Stimulated activated naive CD8-positive, alpha-beta T cell treated with anti-CD3 and anti-CD28 coated beads, Interleukin-15, Interleukin-2, amounts not matched to agents 100 ng/mL and 50 ng/mL, for 24 hours (primary cell): ENCODE measurements around the gene HTR4.

Experiments
- H3K27ac Mint-ChIP-seq: one replicate; pipeline ENCODE4 v1.8.0; 2021; ENCODE audit warnings: mild to moderate bottlenecking, mixed read lengths
- H3K27me3 Mint-ChIP-seq: one replicate; pipeline ENCODE4 v1.8.0; 2021; ENCODE audit warnings: mixed read lengths
- H3K36me3 Mint-ChIP-seq: one replicate; pipeline ENCODE4 v1.8.0; 2021; ENCODE audit warnings: low read depth, mixed read lengths
- H3K4me1 Mint-ChIP-seq: one replicate; pipeline ENCODE4 v1.8.0; 2021; ENCODE audit warnings: low read depth, mixed read lengths
- H3K4me3 Mint-ChIP-seq: one replicate; pipeline ENCODE4 v1.8.0; 2021; ENCODE audit warnings: mild to moderate bottlenecking, mixed read lengths
- H3K9me3 Mint-ChIP-seq: one replicate; pipeline ENCODE4 v1.8.0; 2021; ENCODE audit warnings: mixed read lengths

HTR4 gene, protein sequence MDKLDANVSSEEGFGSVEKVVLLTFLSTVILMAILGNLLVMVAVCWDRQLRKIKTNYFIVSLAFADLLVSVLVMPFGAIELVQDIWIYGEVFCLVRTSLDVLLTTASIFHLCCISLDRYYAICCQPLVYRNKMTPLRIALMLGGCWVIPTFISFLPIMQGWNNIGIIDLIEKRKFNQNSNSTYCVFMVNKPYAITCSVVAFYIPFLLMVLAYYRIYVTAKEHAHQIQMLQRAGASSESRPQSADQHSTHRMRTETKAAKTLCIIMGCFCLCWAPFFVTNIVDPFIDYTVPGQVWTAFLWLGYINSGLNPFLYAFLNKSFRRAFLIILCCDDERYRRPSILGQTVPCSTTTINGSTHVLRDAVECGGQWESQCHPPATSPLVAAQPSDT

DNA sequence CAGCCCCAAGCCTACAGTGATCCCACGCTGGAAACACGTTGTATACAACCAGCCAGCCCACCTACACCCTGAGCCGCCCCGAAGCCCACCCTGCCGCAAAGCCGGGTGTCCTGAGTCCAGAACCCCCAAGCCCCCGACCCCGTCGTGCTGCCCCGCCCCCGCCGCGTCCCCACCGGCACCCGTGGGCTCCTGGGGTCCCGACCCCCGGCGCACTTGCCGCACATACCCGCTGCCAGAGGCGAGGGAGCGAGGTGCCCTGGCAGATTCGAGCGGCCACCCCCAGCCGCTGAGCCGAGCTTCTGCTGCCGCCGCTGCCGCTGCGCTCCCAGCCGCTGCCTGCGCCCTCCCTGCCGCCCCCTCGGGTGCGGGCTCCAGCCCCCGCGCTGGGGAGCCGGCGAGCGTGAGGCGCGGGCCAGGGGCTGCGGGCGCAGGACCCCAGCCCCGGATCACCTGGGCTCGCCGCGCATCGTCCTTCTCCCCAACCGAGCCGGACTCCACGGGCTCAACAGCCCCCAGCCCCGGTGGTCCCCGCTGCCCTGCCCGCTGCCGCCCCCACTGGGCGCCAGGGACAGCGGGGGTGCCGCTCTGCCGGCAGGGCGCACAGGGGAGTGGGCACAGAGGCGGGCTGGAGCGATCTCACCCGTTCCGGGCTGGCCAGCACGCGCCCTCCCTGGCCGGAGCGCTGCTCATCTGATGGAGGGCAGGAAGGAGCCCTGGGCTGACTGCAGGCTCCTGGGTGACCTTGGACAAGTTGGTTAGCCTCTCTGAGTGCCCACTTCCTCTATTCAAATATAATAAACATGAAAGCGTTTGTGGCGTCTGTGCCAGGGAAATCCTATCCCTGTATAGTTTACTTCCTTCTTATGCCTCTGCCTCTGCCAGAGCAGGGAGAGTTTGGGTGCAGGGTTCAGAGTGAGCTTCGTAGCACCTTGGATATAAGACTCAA is at the start of gene HTR4:
Gene HTR4 (minus strand): TSS at position 692 of the 946 bp plus-strand sequence. CDS start 17,513 bp downstream, outside the sequence.
- peaks cover 54% of the 10 kb centered on the region for H3K27me3 Mint-ChIP-seq
- H3K4me1 Mint-ChIP-seq = no peaks in the 10 kb centered on the region
- no peak within 1 kb of the TSS for H3K4me3 Mint-ChIP-seq

DNA sequence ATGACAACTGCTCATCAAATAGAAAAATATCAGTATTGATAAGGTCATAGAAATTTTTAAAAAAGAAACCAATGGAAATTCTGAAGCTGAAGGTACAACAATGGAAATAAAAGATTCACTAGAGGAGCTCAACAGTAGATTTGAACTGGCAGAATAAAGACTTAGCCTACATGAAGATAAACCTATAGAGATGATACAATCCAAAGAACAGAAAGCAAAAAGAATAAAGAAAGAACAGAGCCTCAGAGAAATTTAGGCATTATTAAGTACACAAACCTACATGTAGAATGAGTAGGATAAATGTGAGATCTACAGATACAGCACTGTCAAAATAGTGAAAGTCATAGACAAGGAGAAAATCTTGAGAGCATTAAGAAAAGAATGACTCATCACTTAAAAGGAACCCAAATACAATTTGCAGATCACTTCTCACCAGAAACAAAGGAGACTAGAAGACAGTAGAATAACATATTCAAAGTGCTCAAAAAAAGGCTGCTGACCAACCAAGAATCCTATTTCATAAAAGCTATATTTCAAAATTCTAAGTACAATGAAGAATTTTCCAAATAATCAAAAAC is 47.8 kb upstream of the HTR4 start:
- peaks cover 42% of the 10 kb centered on the region for H3K27me3 Mint-ChIP-seq
- peaks cover 15% of the 10 kb centered on the region for H3K9me3 Mint-ChIP-seq
- H3K27ac Mint-ChIP-seq = no peak overlapping the region
- H3K4me3 Mint-ChIP-seq = no peak overlapping the region
- no peaks in the 10 kb centered on the region for H3K4me1 Mint-ChIP-seq
- H3K36me3 Mint-ChIP-seq = no peaks in the 10 kb centered on the region

More for the DNA sequence above, at the start of gene HTR4:
- no peak within 1 kb of the TSS for H3K27ac Mint-ChIP-seq
- H3K36me3 Mint-ChIP-seq = no peaks in the 10 kb centered on the region
- H3K9me3 Mint-ChIP-seq = no peaks in the 10 kb centered on the region

DNA sequence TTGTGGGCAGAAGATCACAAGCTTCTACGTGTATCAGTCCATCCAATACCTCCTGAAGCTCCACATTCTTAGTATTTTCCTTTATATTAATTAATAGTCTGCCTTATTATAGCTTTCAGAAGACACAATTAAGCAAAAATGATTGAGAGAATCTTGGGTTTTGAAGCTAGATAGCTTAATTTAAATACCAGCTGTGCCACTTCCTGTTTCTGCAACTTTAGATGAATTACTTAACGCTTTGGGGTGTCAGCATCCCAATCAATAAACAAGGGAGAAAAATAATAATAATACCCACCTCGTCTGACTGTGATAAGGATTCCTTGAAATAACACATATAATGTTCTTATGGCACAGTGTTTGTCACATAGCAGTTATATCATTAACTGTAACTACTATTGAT is 44.7 kb upstream of the HTR4 start:
- H3K9me3 Mint-ChIP-seq = peaks cover 13% of the 10 kb centered on the region
- H3K36me3 Mint-ChIP-seq = no peaks in the 10 kb centered on the region
- H3K4me1 Mint-ChIP-seq = no peaks in the 10 kb centered on the region
- H3K27ac Mint-ChIP-seq = no peak overlapping the region
- H3K27me3 Mint-ChIP-seq = peaks cover 44% of the 10 kb centered on the region
- no peak overlapping the region for H3K4me3 Mint-ChIP-seq

DNA sequence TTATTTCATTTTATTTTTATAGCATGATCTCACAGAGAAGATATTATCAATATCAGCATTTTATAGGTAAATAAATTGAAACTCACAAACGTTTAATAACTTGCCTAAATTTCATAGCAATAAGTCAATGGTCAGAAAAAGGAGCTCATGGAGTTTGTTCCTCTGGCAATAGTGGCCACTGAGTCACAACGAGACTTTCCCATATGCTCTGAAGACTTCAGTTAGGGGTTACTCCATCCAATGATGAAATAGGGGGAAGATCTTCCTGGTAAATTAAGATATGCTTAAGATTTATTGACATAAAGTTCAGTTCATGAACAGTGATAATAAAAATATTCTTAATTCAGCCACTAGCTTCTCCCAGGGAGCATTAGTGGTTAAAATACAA is 43.5 kb upstream of the HTR4 start:
- H3K27ac Mint-ChIP-seq = no peak overlapping the region

DNA sequence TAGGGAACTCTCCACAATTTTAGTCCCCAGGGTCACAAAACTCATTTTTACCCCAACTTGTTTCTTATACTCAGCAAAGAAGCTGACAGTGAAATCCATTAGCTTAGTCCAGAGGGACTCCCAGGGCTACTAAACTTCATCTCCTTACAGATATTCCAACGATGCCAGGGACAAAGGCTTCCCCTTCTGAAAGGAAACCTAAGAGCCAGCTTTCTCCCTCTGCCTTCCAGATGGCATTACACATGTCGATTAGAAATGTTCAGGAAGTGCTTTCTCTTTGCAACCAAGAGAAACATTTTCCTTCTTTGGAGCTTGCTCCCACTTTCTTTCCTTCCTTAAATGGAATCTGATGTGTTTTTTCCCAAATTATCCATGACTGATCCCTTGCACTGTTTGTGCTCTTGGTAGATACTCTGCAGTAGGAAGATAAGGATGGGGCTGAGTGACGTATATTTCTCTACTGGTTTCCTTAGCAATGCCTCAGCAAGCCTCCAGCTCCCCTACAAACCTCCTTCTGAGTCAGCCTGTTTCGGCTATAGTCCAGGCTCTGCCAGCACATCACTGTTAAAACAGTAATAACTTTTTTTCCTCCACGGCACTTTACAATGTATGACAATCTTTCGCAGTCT is 43.0 kb upstream of the HTR4 start:
- no peaks in the 10 kb centered on the region for H3K4me1 Mint-ChIP-seq
- H3K9me3 Mint-ChIP-seq = peaks cover 6% of the 10 kb centered on the region
- H3K4me3 Mint-ChIP-seq = no peak overlapping the region
- H3K27me3 Mint-ChIP-seq = peaks cover 36% of the 10 kb centered on the region
- no peaks in the 10 kb centered on the region for H3K36me3 Mint-ChIP-seq
- no peak overlapping the region for H3K27ac Mint-ChIP-seq

More for the DNA sequence above, 43.5 kb upstream of the HTR4 start:
- peaks cover 37% of the 10 kb centered on the region for H3K27me3 Mint-ChIP-seq
- no peaks in the 10 kb centered on the region for H3K4me1 Mint-ChIP-seq
- H3K4me3 Mint-ChIP-seq = no peak overlapping the region
- peaks cover 7% of the 10 kb centered on the region for H3K9me3 Mint-ChIP-seq
- H3K36me3 Mint-ChIP-seq = no peaks in the 10 kb centered on the region

DNA sequence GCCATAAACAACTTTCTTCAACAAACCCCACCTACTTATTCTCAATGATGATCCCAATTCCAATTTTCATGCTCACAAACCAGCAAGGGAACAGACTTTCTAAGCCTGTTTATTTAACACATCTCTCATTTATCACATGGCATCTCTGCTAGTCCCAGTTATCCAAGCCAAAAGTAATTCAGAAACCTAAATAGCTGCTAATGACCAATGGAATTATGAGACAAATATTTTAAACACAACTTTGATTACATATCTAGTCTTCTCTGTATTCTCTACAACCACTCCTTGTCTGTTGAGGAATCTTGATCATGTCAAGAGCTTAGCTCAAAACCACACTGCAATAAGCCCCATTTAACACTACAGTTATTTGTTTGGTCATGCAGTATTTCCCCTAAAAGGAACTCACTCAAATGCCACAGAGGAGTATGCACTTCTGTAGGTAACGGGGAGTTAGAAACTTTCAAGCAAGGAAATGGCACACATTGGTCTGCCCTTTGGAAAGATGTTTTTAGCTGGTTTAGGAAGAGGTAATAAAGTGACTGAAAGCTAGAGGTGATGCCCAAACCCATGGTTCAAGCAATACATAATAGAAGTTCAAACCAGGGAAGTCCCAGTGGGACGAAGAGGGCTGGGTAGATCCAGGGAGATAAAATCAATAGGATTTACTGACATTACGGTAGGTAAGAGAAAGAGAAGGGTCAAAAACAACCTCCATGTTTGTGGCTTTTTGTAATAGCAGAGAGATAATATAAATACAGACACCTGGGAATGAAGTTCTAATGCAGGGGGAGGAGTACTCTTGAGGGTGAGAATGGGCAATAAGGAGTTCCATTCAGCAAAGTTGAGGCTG is 42.1 kb upstream of the HTR4 start:
- Mint-ChIP-seq H3K9me3 (peaks cover 1% of the 10 kb centered on the region), H3K27ac (no peak overlapping the region), H3K27me3 (peaks cover 33% of the 10 kb centered on the region), H3K4me1 (no peaks in the 10 kb centered on the region), H3K36me3 (no peaks in the 10 kb centered on the region), H3K4me3 (no peak overlapping the region)

DNA sequence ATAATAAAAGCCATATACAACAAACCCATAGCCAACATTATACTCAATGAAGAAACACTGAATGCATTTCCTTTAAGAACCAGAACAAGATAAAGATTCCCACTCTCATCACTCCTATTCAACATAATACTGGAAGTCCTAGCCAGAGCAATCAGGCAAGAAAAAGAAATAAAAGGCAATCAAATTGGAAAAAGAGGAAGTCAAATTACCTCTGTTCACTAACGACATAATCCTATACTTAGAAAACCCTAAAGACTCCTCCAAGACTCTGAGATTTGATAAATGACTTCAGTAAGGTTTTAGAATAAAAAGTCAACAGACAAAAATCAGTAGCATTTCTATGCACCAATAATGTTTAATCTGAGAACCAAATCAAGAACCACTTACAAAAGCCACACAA is 36.6 kb upstream of the HTR4 start:
- peaks cover 26% of the 10 kb centered on the region for H3K27me3 Mint-ChIP-seq
- H3K36me3 Mint-ChIP-seq = no peaks in the 10 kb centered on the region
- H3K27ac Mint-ChIP-seq = no peak overlapping the region
- no peak overlapping the region for H3K4me3 Mint-ChIP-seq
- no peaks in the 10 kb centered on the region for H3K4me1 Mint-ChIP-seq
- H3K9me3 Mint-ChIP-seq = peaks cover 22% of the 10 kb centered on the region

DNA sequence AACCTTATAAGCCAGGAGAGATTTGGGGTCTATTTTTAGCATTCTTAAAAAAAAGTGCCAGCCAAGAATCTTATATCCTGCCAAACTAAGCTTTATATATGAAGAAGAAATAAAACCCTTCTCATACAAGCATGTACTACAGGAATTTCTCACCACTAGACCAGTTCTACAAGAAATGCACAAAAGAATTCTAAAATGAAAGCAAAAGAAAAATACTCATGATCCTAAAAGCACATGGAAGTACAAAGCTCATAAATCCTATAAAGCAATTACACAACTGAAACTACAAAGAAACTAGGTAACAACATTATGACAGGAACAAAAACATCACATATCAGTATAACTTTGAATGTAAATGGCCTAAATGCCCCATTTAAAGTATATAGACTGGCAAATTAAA is 34.5 kb upstream of the HTR4 start:
- H3K27ac Mint-ChIP-seq = no peak overlapping the region
- peaks cover 11% of the 10 kb centered on the region for H3K4me1 Mint-ChIP-seq
- H3K27me3 Mint-ChIP-seq = peaks cover 29% of the 10 kb centered on the region
- H3K9me3 Mint-ChIP-seq = peaks cover 22% of the 10 kb centered on the region
- no peak overlapping the region for H3K4me3 Mint-ChIP-seq
- no peaks in the 10 kb centered on the region for H3K36me3 Mint-ChIP-seq

DNA sequence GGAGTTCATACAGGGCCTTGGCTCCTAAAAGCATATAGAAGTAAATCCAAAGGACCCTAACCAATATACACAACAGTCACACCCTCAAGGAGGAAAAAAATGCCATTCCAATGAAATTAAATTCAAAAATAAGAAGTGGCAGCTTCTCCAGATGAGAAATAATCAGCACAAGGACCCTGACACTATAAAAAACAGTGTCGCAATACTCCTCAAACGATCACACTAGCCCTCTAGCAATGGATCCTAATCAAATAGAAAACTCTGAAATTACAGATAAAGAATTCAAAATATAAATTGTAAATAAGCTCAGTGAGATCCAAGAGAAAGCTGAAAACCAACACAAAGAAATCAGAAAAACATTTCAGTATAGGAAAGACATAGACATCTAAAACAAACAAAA is 33.5 kb upstream of the HTR4 start:
- Mint-ChIP-seq H3K36me3 (no peaks in the 10 kb centered on the region), H3K9me3 (peaks cover 22% of the 10 kb centered on the region), H3K4me1 (peaks cover 11% of the 10 kb centered on the region), H3K4me3 (no peak overlapping the region), H3K27ac (no peak overlapping the region), H3K27me3 (peaks cover 24% of the 10 kb centered on the region)

DNA sequence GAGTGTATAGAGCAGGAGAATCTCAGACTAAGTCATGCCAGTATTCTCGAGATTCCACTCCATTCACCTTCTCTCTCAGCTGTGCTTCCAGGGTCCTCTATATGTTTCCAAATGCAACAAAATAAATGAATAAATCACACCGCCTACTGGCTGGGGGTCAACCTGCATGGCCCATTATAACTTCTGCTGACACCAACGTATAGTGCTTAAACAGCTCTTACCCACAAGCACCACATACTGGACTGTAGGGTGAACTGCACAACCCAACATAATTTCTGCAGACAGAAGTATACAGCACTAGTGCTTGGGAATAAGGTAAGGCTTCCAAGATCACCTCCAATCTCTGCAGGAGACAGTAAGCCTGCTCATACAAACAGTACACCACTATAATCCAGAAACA is 33.1 kb upstream of the HTR4 start:
- no peak overlapping the region for H3K27ac Mint-ChIP-seq
- H3K9me3 Mint-ChIP-seq = peaks cover 22% of the 10 kb centered on the region
- H3K4me3 Mint-ChIP-seq = no peak overlapping the region
- H3K27me3 Mint-ChIP-seq = peaks cover 24% of the 10 kb centered on the region
- H3K36me3 Mint-ChIP-seq = no peaks in the 10 kb centered on the region
- peaks cover 11% of the 10 kb centered on the region for H3K4me1 Mint-ChIP-seq

DNA sequence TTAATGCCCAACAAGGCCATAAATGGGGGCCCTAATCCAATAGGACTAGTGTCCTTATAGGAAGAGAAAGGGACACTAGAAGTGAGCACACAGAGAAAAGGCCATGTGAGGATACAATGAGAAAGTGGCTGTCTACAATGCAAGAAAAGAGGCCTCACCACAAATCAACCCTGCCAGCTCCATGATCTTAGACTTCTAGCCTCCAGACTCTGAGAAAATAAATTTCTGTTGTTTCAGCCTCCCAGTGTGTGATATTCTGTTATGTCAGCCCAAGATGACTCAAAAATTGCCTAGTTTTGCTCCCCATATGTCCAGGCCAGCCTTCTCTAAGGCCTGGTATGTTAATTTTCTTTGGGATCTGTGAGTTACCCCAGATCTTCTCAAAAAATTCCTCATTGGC is 32.3 kb upstream of the HTR4 start:
- Mint-ChIP-seq H3K27ac (no peak overlapping the region), H3K9me3 (peaks cover 22% of the 10 kb centered on the region), H3K4me1 (peaks cover 11% of the 10 kb centered on the region), H3K27me3 (peaks cover 21% of the 10 kb centered on the region), H3K36me3 (no peaks in the 10 kb centered on the region), H3K4me3 (no peak overlapping the region)

DNA sequence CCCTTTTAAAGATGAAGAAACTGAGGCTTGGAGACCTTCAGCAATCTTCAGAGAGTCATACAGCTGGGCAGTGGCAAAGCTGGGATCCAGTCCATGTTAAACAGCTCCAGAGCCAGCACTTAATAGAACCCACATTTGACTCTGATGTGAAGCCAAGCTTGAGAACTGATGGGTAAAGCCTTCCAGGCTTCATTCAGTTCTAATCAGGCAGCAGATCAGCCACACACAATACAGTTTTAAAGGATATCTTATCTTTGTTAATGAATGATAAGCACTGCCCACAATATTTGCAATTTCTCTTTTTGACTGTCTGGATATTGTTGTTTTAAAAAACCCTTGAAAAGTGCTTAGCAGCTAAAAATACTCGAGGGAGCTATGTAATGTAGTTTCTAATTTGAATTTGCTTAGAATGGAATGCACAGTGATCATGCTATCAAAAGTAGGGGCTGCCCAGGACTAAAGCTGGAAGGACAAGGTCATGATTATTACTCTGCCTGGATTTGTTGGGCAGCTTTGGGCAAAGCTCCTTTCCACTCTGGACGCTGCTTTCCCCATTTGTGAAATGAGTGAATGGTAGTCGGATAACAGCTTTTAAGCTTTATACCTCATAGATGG is 31.3 kb upstream of the HTR4 start:
- H3K27ac Mint-ChIP-seq = no peak overlapping the region
- H3K27me3 Mint-ChIP-seq = peaks cover 18% of the 10 kb centered on the region
- H3K4me1 Mint-ChIP-seq = peaks cover 11% of the 10 kb centered on the region
- no peak overlapping the region for H3K4me3 Mint-ChIP-seq
- no peaks in the 10 kb centered on the region for H3K36me3 Mint-ChIP-seq
- H3K9me3 Mint-ChIP-seq = peaks cover 18% of the 10 kb centered on the region

DNA sequence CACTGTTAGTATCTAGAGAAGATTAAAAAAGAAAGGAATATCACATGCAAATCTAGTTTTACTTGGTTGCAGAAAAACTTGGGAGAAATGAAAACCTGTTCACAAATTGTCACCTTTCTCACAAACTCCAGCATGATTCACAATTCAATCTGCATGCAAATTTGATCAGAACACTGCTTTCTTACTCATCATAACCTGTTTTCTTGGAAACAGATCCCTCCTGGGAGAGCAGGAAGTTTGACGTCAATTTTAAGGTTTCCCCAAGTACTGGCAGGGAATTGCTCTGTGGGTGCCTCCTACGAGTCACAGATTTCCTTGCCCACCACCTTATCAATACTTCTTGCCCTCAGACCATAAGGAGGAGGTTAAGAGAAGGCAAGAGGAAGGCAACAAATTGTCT is 30.2 kb upstream of the HTR4 start:
- peaks cover 11% of the 10 kb centered on the region for H3K4me1 Mint-ChIP-seq
- no peaks in the 10 kb centered on the region for H3K36me3 Mint-ChIP-seq
- peaks cover 12% of the 10 kb centered on the region for H3K9me3 Mint-ChIP-seq

More for the DNA sequence above, 30.2 kb upstream of the HTR4 start:
- H3K27ac Mint-ChIP-seq = no peak overlapping the region
- H3K27me3 Mint-ChIP-seq = peaks cover 11% of the 10 kb centered on the region
- no peak overlapping the region for H3K4me3 Mint-ChIP-seq
